Measurements from ENCODE around the gene AGPAT4. TPM values are rescaled to one million over a fixed set of nuclear protein-coding genes. Genes with fewer than 3 reads are reported as not detected.

The AGPAT4 gene
- total RNA-seq, 1 experiment from 2014 or later: 0.07 TPM

- H4K20me1 ChIP-seq (ENCODE audit: insufficient read depth): no peaks in the 10 kb centered on the region
- no peaks in the 10 kb centered on the region for H3K9me3 ChIP-seq (ENCODE audit: insufficient read depth, low read depth)
- H3K27ac ChIP-seq: no peak overlapping the region
- H3K4me2 ChIP-seq: no peak overlapping the region
- no peaks in the 10 kb centered on the region for H3F3A ChIP-seq (ENCODE audit: insufficient read depth, low read depth)
- peaks cover 28% of the 10 kb centered on the region for H3K27me3 ChIP-seq (ENCODE audit: insufficient read depth, low read depth)
- TF ChIP-seq EZH2 (IDR thresholded peaks at IDR 0.05; ENCODE audit: low read depth) (no peak), CTCF (conservative IDR thresholded peaks at IDR 0.05) (no peak)
- no peaks in the 10 kb centered on the region for H3K79me2 ChIP-seq (ENCODE audit: low read depth)
- ChIA-PET POLR2A (ENCODE audit: unreplicated experiment) (no interaction called here), CTCF (no interaction called here)
- intact Hi-C loops (cut with micrococcal nuclease; ENCODE audit: unreplicated experiment): no loop called here
- no peak for DNase-seq
- H3K4me1 ChIP-seq (replicated peaks; ENCODE audit: insufficient read depth): no peaks in the 10 kb centered on the region
- H3K9me2 ChIP-seq (ENCODE audit: insufficient read depth): no peaks in the 10 kb centered on the region
- no peak overlapping the region for H3K4me3 ChIP-seq
- no peak overlapping the region for H2AFZ ChIP-seq
- BruUV-seq (replicated peaks): no TSS peak
- no peaks in the 10 kb centered on the region for H3K36me3 ChIP-seq (ENCODE audit: low read depth)
Observed at GRCh38 chr6:161274898-161275297, 1.0 kb upstream of the AGPAT4 start.

- DNase-seq: no peak
- TF ChIP-seq CTCF (conservative IDR thresholded peaks at IDR 0.05): no peak
- TF ChIP-seq EZH2 (IDR thresholded peaks at IDR 0.05; ENCODE audit: low read depth): no peak
- CTCF ChIA-PET: no interaction called here
- Histone ChIP-seq H3K79me2 (ENCODE audit: low read depth) (no peaks in the 10 kb centered on the region), H3K27ac (no peak overlapping the region), H3K27me3 (ENCODE audit: insufficient read depth, low read depth) (peaks cover 28% of the 10 kb centered on the region), H3K4me2 (peak overlapping the region; percentile 54; the same call in 1 of the 2 replicates), H3F3A (ENCODE audit: insufficient read depth, low read depth) (no peaks in the 10 kb centered on the region), H3K9me2 (ENCODE audit: insufficient read depth) (no peaks in the 10 kb centered on the region), H3K36me3 (ENCODE audit: low read depth) (no peaks in the 10 kb centered on the region), H3K9me3 (ENCODE audit: insufficient read depth, low read depth) (no peaks in the 10 kb centered on the region), H4K20me1 (ENCODE audit: insufficient read depth) (no peaks in the 10 kb centered on the region), H3K4me1 (replicated peaks; ENCODE audit: insufficient read depth) (no peaks in the 10 kb centered on the region), H3K4me3 (peak overlapping the region; percentile 26; the same call in 1 of the 2 replicates), H2AFZ (0 out of 2 replicates have a peak overlapping the region, but pooled peaks have one; percentile 33)
- no TSS peak for BruUV-seq (replicated peaks)
- POLR2A ChIA-PET (ENCODE audit: unreplicated experiment): no interaction called here
- intact Hi-C loops (cut with micrococcal nuclease; ENCODE audit: unreplicated experiment): no loop called here
Observed at GRCh38 chr6:161274488-161274858, 612 bp upstream of the AGPAT4 start.

GRCh38 chr6:161273274-161273751 is 548 bp downstream of the AGPAT4 start:
- POLR2A ChIA-PET (ENCODE audit: unreplicated experiment): no interaction called here
- H2AFZ ChIP-seq: no peak overlapping the region
- no peak overlapping the region for H3K4me2 ChIP-seq
- no peak overlapping the region for H3K4me3 ChIP-seq
- no peaks in the 10 kb centered on the region for H3K36me3 ChIP-seq (ENCODE audit: low read depth)
- intact Hi-C loops (cut with micrococcal nuclease; ENCODE audit: unreplicated experiment): no loop called here
- BruUV-seq (replicated peaks): no TSS peak
- TF ChIP-seq CTCF (conservative IDR thresholded peaks at IDR 0.05) (no peak), EZH2 (IDR thresholded peaks at IDR 0.05; ENCODE audit: low read depth) (no peak)
- CTCF ChIA-PET: no interaction called here
- no peak overlapping the region for H3K27ac ChIP-seq
- no peaks in the 10 kb centered on the region for H3F3A ChIP-seq (ENCODE audit: insufficient read depth, low read depth)
- H3K79me2 ChIP-seq (ENCODE audit: low read depth): no peaks in the 10 kb centered on the region
- no peaks in the 10 kb centered on the region for H3K9me3 ChIP-seq (ENCODE audit: insufficient read depth, low read depth)
- DNase-seq: no peak
- H4K20me1 ChIP-seq (ENCODE audit: insufficient read depth): no peaks in the 10 kb centered on the region
- H3K4me1 ChIP-seq (replicated peaks; ENCODE audit: insufficient read depth): no peaks in the 10 kb centered on the region
- H3K9me2 ChIP-seq (ENCODE audit: insufficient read depth): no peaks in the 10 kb centered on the region
- H3K27me3 ChIP-seq (ENCODE audit: insufficient read depth, low read depth): peaks cover 28% of the 10 kb centered on the region
